H1 (cell line): Measurements from ENCODE around the gene MICALL2. TPM values are rescaled to one million over a fixed set of nuclear protein-coding genes. Genes with fewer than 3 reads are reported as not detected.

Source experiments
- CTCF ChIA-PET: fragments of 300-600 bp; sonication (Branson Sonifier 250); formaldehyde crosslinking; loops from one replicate; lab custom pipeline; 2021; ENCODE audit not compliant: partially characterized antibody; lab: Charles Lee
- POLR2A ChIA-PET: fragments of 300-600 bp; sonication (Branson Sonifier 250); formaldehyde crosslinking; loops from one replicate; lab custom pipeline; 2021; ENCODE audit warnings: inconsistent platforms; ENCODE audit not compliant: partially characterized antibody; lab: Charles Lee
- DNase-seq, 2 experiments: peaks; one replicate each; pipeline versions ENCODE4 v3.0.0 to v3.0.0-alpha.2; 2010 to 2022; ENCODE audit warnings: low spot score in 2 of 2, low read depth in 1 of 2, mixed read lengths in 1 of 2
- FAIRE-seq: peaks from 2 replicates; lab custom pipeline; 2011; peaks lifted over from hg19 to GRCh38; lab: Jason Lieb, UNC
- H2AFZ ChIP-seq: 2 replicates; pipeline ENCODE4 v1.8.1; 2012; ENCODE audit warnings: low read length, inconsistent platforms
- H2AK5ac ChIP-seq: 2 replicates; pipeline ENCODE4 v1.6.1; 2013; ENCODE audit warnings: low read depth, low read length
- H2BK120ac ChIP-seq: replicated peaks from 2 replicates; pipeline ENCODE3; 2013; ENCODE audit warnings: low read depth, low read length, inconsistent platforms
- H2BK12ac ChIP-seq: 2 replicates; pipeline ENCODE4 v1.6.1; 2013; ENCODE audit warnings: low read depth, low read length
- H2BK15ac ChIP-seq: 2 replicates; pipeline ENCODE4 v1.6.1; 2013; ENCODE audit warnings: low read length
- H2BK20ac ChIP-seq: 2 replicates; pipeline ENCODE4 v1.6.1; 2013; ENCODE audit warnings: low read length
- H2BK5ac ChIP-seq: 2 replicates; pipeline ENCODE4 v1.6.1; 2013; ENCODE audit warnings: low read depth, low read length
- H3K14ac ChIP-seq: 2 replicates; pipeline ENCODE4 v1.6.1; 2013; ENCODE audit warnings: inconsistent platforms; ENCODE audit not compliant: insufficient read length
- H3K18ac ChIP-seq: 2 replicates; pipeline ENCODE4 v1.6.1; 2013; ENCODE audit warnings: low read length; ENCODE audit errors: extremely low read depth
- H3K23ac ChIP-seq: 2 replicates; pipeline ENCODE4 v1.6.1; 2013; ENCODE audit warnings: inconsistent platforms; ENCODE audit not compliant: insufficient read length
- H3K23me2 ChIP-seq: 2 replicates; pipeline ENCODE4 v1.6.1; 2013; ENCODE audit warnings: low read depth, low read length
- H3K27ac ChIP-seq: 2 replicates; pipeline ENCODE4 v1.6.1; 2011; ENCODE audit warnings: low read depth, low read length, inconsistent platforms
- H3K27me3 ChIP-seq, 4 experiments: replicated peaks in 1 of 4; 1 replicate in 1 of 4; 2 replicates in 3 of 4; pipeline versions ENCODE4 v1.6.1 to v1.8.1; 2011 to 2013; ENCODE audit warnings: low read length in 3 of 4, mild to moderate bottlenecking in 3 of 4, inconsistent platforms in 2 of 4, mixed read lengths in 2 of 4, moderate library complexity in 1 of 4; ENCODE audit not compliant: control insufficient read depth in 3 of 4, insufficient read depth in 3 of 4; ENCODE audit errors: extremely low read depth in 1 of 4
- H3K36me3 ChIP-seq, 4 experiments: 2 replicates each; pipeline versions ENCODE4 v1.6.1 to v1.8.1; 2011 to 2013; ENCODE audit warnings: mild to moderate bottlenecking in 4 of 4, low read length in 3 of 4, moderate library complexity in 2 of 4, control low read depth in 1 of 4, inconsistent platforms in 1 of 4; ENCODE audit not compliant: insufficient read depth in 4 of 4, control insufficient read depth in 2 of 4
- H3K4ac ChIP-seq: replicated peaks from 2 replicates; pipeline ENCODE3; 2013; ENCODE audit warnings: low read length, low read depth, mixed read lengths, inconsistent platforms; ENCODE audit not compliant: insufficient read length
- H3K4me1 ChIP-seq, 4 experiments: replicated peaks in 1 of 4; 1 replicate in 1 of 4; 2 replicates in 3 of 4; pipeline versions ENCODE4 v1.6.1 to v1.8.1; 2011 to 2013; ENCODE audit warnings: low read length in 3 of 4, inconsistent platforms in 2 of 4, mixed read lengths in 1 of 4; ENCODE audit not compliant: insufficient read depth in 4 of 4, control insufficient read depth in 3 of 4
- H3K4me2 ChIP-seq, 2 experiments: 2 replicates each; pipeline versions ENCODE4 v1.6.1 to v1.8.1; 2011 to 2013; ENCODE audit warnings: low read depth in 2 of 2, low read length in 2 of 2, control low read depth in 1 of 2, inconsistent platforms in 1 of 2, mild to moderate bottlenecking in 1 of 2; ENCODE audit not compliant: insufficient read depth in 1 of 2
- H3K4me3 ChIP-seq, 4 experiments: fragments of 200-600, 300-600 bp in 1 of 4; sonication (generic), shearing (Covaris generic), sonication (Bioruptor Twin) in 1 of 4; 2 replicates each; pipeline versions ENCODE4 v1.5.1 to v1.8.1; 2011 to 2016; ENCODE audit warnings: low read length in 4 of 4, low read depth in 3 of 4, control low read depth in 2 of 4, inconsistent platforms in 2 of 4, mild to moderate bottlenecking in 2 of 4, mixed read lengths in 1 of 4, moderate library complexity in 1 of 4; ENCODE audit not compliant: insufficient read depth in 2 of 4; ENCODE audit errors: extremely low read depth in 1 of 4
- H3K56ac ChIP-seq: replicated peaks from 2 replicates; pipeline ENCODE3; 2013; ENCODE audit warnings: low read depth, mild to moderate bottlenecking, mixed read lengths, low read length, inconsistent platforms; ENCODE audit not compliant: insufficient read length
- H3K79me1 ChIP-seq: 2 replicates; pipeline ENCODE4 v1.6.1; 2013; ENCODE audit warnings: low read depth, low read length, control low read depth
- H3K79me2 ChIP-seq, 2 experiments: 2 replicates each; pipeline versions ENCODE4 v1.6.1 to v1.8.1; 2012 to 2013; ENCODE audit warnings: low read length in 2 of 2, mild to moderate bottlenecking in 2 of 2, inconsistent platforms in 1 of 2; ENCODE audit not compliant: insufficient read depth in 2 of 2, control insufficient read depth in 1 of 2
- H3K9ac ChIP-seq, 4 experiments: replicated peaks in 1 of 4; 1 replicate in 1 of 4; 2 replicates in 3 of 4; pipeline versions ENCODE4 v1.6.1 to v1.8.1; 2011 to 2013; ENCODE audit warnings: low read depth in 3 of 4, low read length in 3 of 4, control low read depth in 2 of 4, mild to moderate bottlenecking in 2 of 4, moderate library complexity in 2 of 4, inconsistent platforms in 1 of 4; ENCODE audit errors: extremely low read depth in 1 of 4
- H3K9me3 ChIP-seq, 2 experiments: 2 replicates each; pipeline versions ENCODE4 v1.6.1 to v1.8.1; 2012 to 2013; ENCODE audit warnings: mild to moderate bottlenecking in 2 of 2, moderate library complexity in 2 of 2, control low read depth in 1 of 2, inconsistent platforms in 1 of 2, low read depth in 1 of 2, low read length in 1 of 2, mixed read lengths in 1 of 2; ENCODE audit not compliant: insufficient read depth in 2 of 2
- H4K20me1 ChIP-seq, 2 experiments: replicated peaks in 1 of 2; 2 replicates each; pipeline versions ENCODE3 to v1.8.1; 2011 to 2013; ENCODE audit warnings: inconsistent platforms in 2 of 2, low read length in 2 of 2, mild to moderate bottlenecking in 1 of 2; ENCODE audit not compliant: insufficient read depth in 2 of 2, control insufficient read depth in 1 of 2
- H4K5ac ChIP-seq: 2 replicates; pipeline ENCODE4 v1.6.1; 2013; ENCODE audit warnings: low read length, low read depth, mixed read lengths, inconsistent platforms; ENCODE audit not compliant: insufficient read length
- H4K8ac ChIP-seq: 2 replicates; pipeline ENCODE4 v1.8.0; 2013; ENCODE audit warnings: mild to moderate bottlenecking, moderate library complexity, low read length, inconsistent platforms; ENCODE audit not compliant: insufficient read depth; ENCODE audit errors: extremely low read depth
- H4K91ac ChIP-seq: replicated peaks from 2 replicates; pipeline ENCODE3; 2013; ENCODE audit warnings: low read length, mixed read lengths, inconsistent platforms; ENCODE audit not compliant: insufficient read length
- BCL11A ChIP-seq, 2 experiments: IDR thresholded peaks; one replicate each; pipeline ENCODE4 v1.6.1; 2011; ENCODE audit warnings: low read depth in 2 of 2, low read length in 2 of 2, mild to moderate bottlenecking in 2 of 2
- CHD2 ChIP-seq: IDR thresholded peaks from 2 replicates; pipeline ENCODE4 v1.6.1; 2012; ENCODE audit warnings: low read length, improper control_type of control experiment
- HDAC6 ChIP-seq: IDR thresholded peaks from one replicate; pipeline ENCODE4 v1.7.1; 2012; ENCODE audit warnings: low read depth, mild to moderate bottlenecking, inconsistent platforms, low read length, moderate library complexity
- KDM4A ChIP-seq: IDR thresholded peaks from one replicate; pipeline ENCODE4 v1.7.1; 2012; ENCODE audit warnings: low read depth, mild to moderate bottlenecking, moderate library complexity, low read length, inconsistent platforms; ENCODE audit not compliant: severe bottlenecking
- NRF1 ChIP-seq: IDR thresholded peaks from 2 replicates; pipeline ENCODE4 v1.6.1; 2011; ENCODE audit warnings: mild to moderate bottlenecking, low read depth, low read length, improper control_type of control experiment
- POLR2A ChIP-seq, 2 experiments: IDR thresholded peaks; 1 replicate in 1 of 2; 2 replicates in 1 of 2; pipeline ENCODE4 v1.6.1; 2011; ENCODE audit warnings: low read depth in 2 of 2, low read length in 2 of 2, mild to moderate bottlenecking in 2 of 2; ENCODE audit errors: control extremely low read depth in 1 of 2
- POLR2AphosphoS5 ChIP-seq: IDR thresholded peaks from 2 replicates; pipeline ENCODE4 v1.6.1; 2011; ENCODE audit warnings: low read depth, low read length
- RBBP5 ChIP-seq: IDR thresholded peaks from 2 replicates; pipeline ENCODE4 v1.7.1; 2012; ENCODE audit warnings: low read depth, mild to moderate bottlenecking, inconsistent platforms, low read length, moderate library complexity, borderline replicate concordance
- RFX5 ChIP-seq: IDR thresholded peaks from 2 replicates; pipeline ENCODE4 v1.6.1; 2011; ENCODE audit warnings: low read depth, low read length, improper control_type of control experiment, borderline replicate concordance
- SRF ChIP-seq: IDR thresholded peaks from 2 replicates; pipeline ENCODE4 v1.6.1; 2011; ENCODE audit warnings: mild to moderate bottlenecking, low read depth, low read length, moderate library complexity
- TAF1 ChIP-seq: IDR thresholded peaks from 2 replicates; pipeline ENCODE4 v1.6.1; 2011; ENCODE audit warnings: mild to moderate bottlenecking, low read depth, low read length
- TAF7 ChIP-seq: optimal IDR thresholded peaks from 2 replicates; pipeline ENCODE3; 2011; ENCODE audit warnings: low read depth, mild to moderate bottlenecking, inconsistent platforms, low read length, moderate library complexity, borderline replicate concordance
- WGBS, 2 experiments: shearing (Covaris generic) in 1 of 2; methylation state at CpG; one replicate each; pipeline versions ENCODE4 v1.1.6 to v1.1.7; 2013 to 2015; ENCODE audit warnings: low lambda C conversion rate in 2 of 2, mixed read lengths in 2 of 2, inconsistent platforms in 1 of 2, low coverage in 1 of 2, missing lambda C conversion rate in 1 of 2; ENCODE audit not compliant: insufficient replicate concordance in 2 of 2, insufficient coverage in 1 of 2, insufficient read length in 1 of 2; ENCODE audit errors: extremely low coverage in 1 of 2, missing lambda C conversion rate in 1 of 2; 5-methylcytosine and 5-hydroxymethylcytosine counted together
- polyA plus RNA-seq, 7 experiments: library from polyadenylated mRNA; depleted of rRNA in 3 of 7; stranded (reverse) in 5 of 7; unstranded in 2 of 7; fragments of >200 nt in 5 of 7; fragments of 200-250 nt in 2 of 7; gene quantifications; 1 replicate in 5 of 7; 2 replicates in 1 of 7; 4 replicates in 1 of 7; pipeline versions ENCODE4 v1.2.1 to v1.2.3, GENCODE V29; 2011 to 2013; ENCODE audit warnings: missing spikeins in 2 of 7, mixed read lengths in 2 of 7
- total RNA-seq: library from RNA; stranded (reverse); fragmentation: NEBNext Ultra II Directional; extraction: Animal tissue kit (Norgen Biotek cat#: 25700); gene quantifications from 2 replicates; pipeline ENCODE4 v1.2.1, GENCODE V29; 2021

Gene MICALL2
- total and polyA plus RNA-seq, 2 of the 8 experiments (the other 6 are each of a cell fraction or from before 2014, with no cell fraction given) = 5.3 to 8.5 TPM

DNA sequence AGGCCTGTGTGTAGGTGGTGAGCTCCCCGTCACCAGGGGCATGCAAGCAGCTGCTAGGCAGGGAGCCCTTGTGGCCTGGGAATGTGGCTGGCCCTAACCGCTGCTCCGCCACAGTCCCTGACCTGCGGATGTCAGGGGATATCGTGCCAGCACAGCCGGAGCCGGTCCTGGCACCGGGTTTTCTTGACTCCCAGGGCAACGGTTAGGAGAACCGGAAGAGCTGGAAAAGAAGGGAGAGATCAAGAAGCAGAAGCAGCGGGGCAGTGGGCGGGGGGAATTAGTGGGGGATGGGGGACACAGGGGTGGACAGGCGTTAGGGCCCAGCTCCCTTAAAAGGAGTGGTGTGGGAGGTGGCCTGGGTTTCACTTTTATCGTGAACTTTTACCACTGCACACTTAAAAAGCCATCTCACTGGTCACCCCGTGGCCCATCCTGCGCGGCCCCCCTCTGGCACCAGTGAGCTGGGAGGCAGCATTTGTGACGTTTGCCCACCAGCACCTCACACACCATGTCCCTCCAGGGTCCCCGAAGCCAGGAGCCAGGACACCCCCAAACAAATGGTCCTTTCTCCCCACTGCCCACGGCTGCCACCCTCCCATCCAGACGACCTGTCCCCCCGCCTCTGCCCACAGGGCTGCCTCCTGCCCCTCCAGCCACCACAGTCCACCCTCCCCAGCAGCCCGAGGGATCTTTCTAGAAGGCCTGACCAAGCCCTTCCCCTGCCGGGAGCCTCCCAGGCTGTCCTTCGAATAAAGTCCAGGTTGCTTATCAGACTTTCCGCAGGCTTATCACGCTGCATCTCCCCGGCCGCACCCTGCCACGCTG is 1.8 kb upstream of the MICALL2 start:
- Histone ChIP-seq H3K27ac (no peak overlapping the region), H3K56ac (no peak overlapping the region), H2BK120ac (no peak overlapping the region), H2BK5ac (no peak overlapping the region), H3K27me3 (no peaks in the 10 kb centered on the region), H2BK15ac (no peak overlapping the region), H2AK5ac (no peak overlapping the region; the same call in 1 of the 2 replicates), H3K79me1 (no peaks in the 10 kb centered on the region), H3K23me2 (peaks cover 9% of the 10 kb centered on the region; the same call in 1 of the 2 replicates), H3K4me2 (0 out of 4 replicates have a peak overlapping the region, but pooled peaks of 1 of the 2 experiments have one; percentile 7), H3K36me3 (no peaks in the 10 kb centered on the region), H3K4me1 (peaks cover 0 to 18% (median 13%) of the 10 kb centered on the region in 4 experiments; a peak in 6 of 7 replicates), H4K91ac (peak overlapping the region; percentile 52), H3K9ac (no peak overlapping the region), H4K20me1 (peaks cover 0 to 2% of the 10 kb centered on the region in 2 experiments), H3K23ac (no peak overlapping the region), H3K14ac (no peak overlapping the region), H4K8ac (no peak overlapping the region; the same call in 1 of the 2 replicates), H3K4ac (peak overlapping the region; percentile 8), H2BK12ac (peak overlapping the region; percentile 14; the same call in 1 of the 2 replicates), H2BK20ac (no peak overlapping the region), H2AFZ (no peak overlapping the region), H3K18ac (no peak overlapping the region), H3K9me3 (no peaks in the 10 kb centered on the region), H3K79me2 (no peaks in the 10 kb centered on the region), H4K5ac (peak overlapping the region; percentile 29), H3K4me3 (no peak overlapping the region)
- no peak for FAIRE-seq
- WGBS, 2 experiments = 83% methylated on average over 17 of the region's 30 CpGs; no CpG with 5 or more reads in 1 of the 2 experiments
- ChIA-PET POLR2A (interaction anchor here (0.5 to 1.6 kb wide), 4 partner anchors 8 to 610 kb away, joined by 3 to 7 read pairs (median 4); no protein-coding TSS in a partner anchor), CTCF (interaction anchor here (0.7 to 1.1 kb wide), 5 partner anchors 9 to 633 kb away, joined by 3 to 4 read pairs (median 3); no protein-coding TSS in a partner anchor)
- no peak for DNase-seq
- TF ChIP-seq TAF7 (peak; percentile 44), TAF1 (no peak), RBBP5 (no peak), NRF1 (no peak), HDAC6 (no peak), SRF (no peak), POLR2A (IDR thresholded peaks at IDR 0.05; ENCODE audit: control extremely low read depth in 1 of 2, low read depth in 2 of 2, low read length in 2 of 2) (no peak), RFX5 (no peak), POLR2AphosphoS5 (no peak), BCL11A (IDR thresholded peaks at IDR 0.05; ENCODE audit: low read depth in 2 of 2, low read length in 2 of 2) (no peak), KDM4A (no peak), CHD2 (peak; percentile 15; the same call in 1 of the 2 replicates)
